ENCODE data around the gene SLC43A3. TPM values are rescaled to one million over a fixed set of nuclear protein-coding genes. Genes with fewer than 3 reads are reported as not detected.

Gene SLC43A3
- total and polyA plus RNA-seq, 2 of the 4 experiments (the other 2 are of a cell fraction), result 12.7 to 21.1 TPM

DNA sequence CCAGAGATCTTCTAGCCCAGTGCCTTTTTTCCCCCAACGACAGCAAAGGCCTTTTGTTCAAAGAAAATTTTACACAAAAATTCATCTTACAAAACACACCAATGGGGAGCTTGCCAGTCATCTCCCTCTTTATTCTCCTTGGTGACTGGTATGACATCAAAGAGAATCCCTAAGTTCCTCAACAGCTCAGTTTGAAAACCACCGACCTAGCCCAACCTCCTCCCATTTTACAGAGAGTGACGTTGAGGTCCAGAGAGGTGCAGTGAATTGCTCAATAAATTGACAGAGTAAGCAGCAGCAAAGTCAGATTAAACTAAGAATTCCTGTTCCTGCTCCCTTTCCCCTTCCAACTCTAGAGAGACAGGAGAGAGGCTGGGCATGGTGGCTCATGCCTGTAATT lies 7.8 kb downstream of the SLC43A3 start:
- H2BK20ac ChIP-seq (ENCODE audit: low read depth, low read length), result no peak overlapping the region
- peaks cover 2% of the 10 kb centered on the region; the same call in 1 of the 2 replicates for H3K9me1 ChIP-seq (ENCODE audit: insufficient read depth, low read length)
- 100% methylated on average over 1 of the region's 3 CpGs; no CpG with 5 or more reads in 1 of the 2 experiments for WGBS, 2 experiments (ENCODE audit: extremely low coverage in 2 of 2, insufficient read length in 1 of 2)
- H3K18ac ChIP-seq (ENCODE audit: low read depth, low read length), result no peak overlapping the region
- no peaks in the 10 kb centered on the region for H3K9me3 ChIP-seq (ENCODE audit: control insufficient read depth, insufficient read depth, low read length)
- H4K20me1 ChIP-seq (ENCODE audit: insufficient read depth, low read length), result no peaks in the 10 kb centered on the region
- in situ Hi-C loops (cut with MboI; ENCODE audit: low sequenced_read_pairs) (no loop called here), dilution Hi-C loops (cut with HindIII; ENCODE audit: low sequenced_read_pairs, unreplicated experiment) (no loop called here), intact Hi-C loops (cut with micrococcal nuclease) (no loop called here)
- H3K27ac ChIP-seq (ENCODE audit: insufficient read depth, low read length), result no peak overlapping the region
- no peak for TF ChIP-seq MAFK (IDR thresholded peaks at IDR 0.05; ENCODE audit: low read depth, low read length)
- TF ChIP-seq RCOR1 (IDR thresholded peaks at IDR 0.05; ENCODE audit: insufficient replicate concordance, low read length), result no peak
- TF ChIP-seq BHLHE40 (IDR thresholded peaks at IDR 0.05; ENCODE audit: low read depth, low read length), result no peak
- no peak for TF ChIP-seq RFX5 (IDR thresholded peaks at IDR 0.05; ENCODE audit: low read depth, low read length)
- TF ChIP-seq SMC3 (IDR thresholded peaks at IDR 0.05; ENCODE audit: low read depth, low read length), result no peak
- no peak for TF ChIP-seq RAD21 (IDR thresholded peaks at IDR 0.05; ENCODE audit: low read length)
- no peak overlapping the region for H2AK9ac ChIP-seq (replicated peaks; ENCODE audit: low read depth, low read length, poor library complexity)
- no peak overlapping the region for H2AFZ ChIP-seq (replicated peaks; ENCODE audit: low read length, poor library complexity)
- DNase-seq (no peak), ATAC-seq (ENCODE audit: low read depth) (no peak)
- no peak overlapping the region for H3K56ac ChIP-seq (ENCODE audit: extremely low read depth, insufficient read depth, low read length)
- POLR2A ChIA-PET (ENCODE audit: unreplicated experiment), result no interaction called here
- no peak overlapping the region for H4K91ac ChIP-seq (ENCODE audit: insufficient read depth, low read depth, low read length)
- no peak overlapping the region for H2BK5ac ChIP-seq (ENCODE audit: low read depth, low read length, poor library complexity, severe bottlenecking)
- peaks cover 26% of the 10 kb centered on the region for H3K36me3 ChIP-seq (ENCODE audit: control insufficient read depth, insufficient read depth, low read length)
- H3K27me3 ChIP-seq (ENCODE audit: control insufficient read depth, insufficient read depth, low read length), result no peaks in the 10 kb centered on the region
- H2BK15ac ChIP-seq (ENCODE audit: low read depth, low read length), result no peak overlapping the region
- no TSS peak for BruUV-seq (replicated peaks)
- H3K4me3 ChIP-seq (ENCODE audit: insufficient read depth, low read depth, low read length), result no peak overlapping the region
- CTCF ChIA-PET, result interaction anchor here (1.3 kb wide), 1 partner anchor 38 kb away, joined by 3 read pairs; no protein-coding TSS in a partner anchor
- no peak overlapping the region for H4K8ac ChIP-seq (ENCODE audit: low read depth in 2 of 2, low read length in 2 of 2)
- H3K79me1 ChIP-seq (ENCODE audit: low read depth in 1 of 2, low read length in 2 of 2), result peaks cover 0 to 3% of the 10 kb centered on the region in 2 experiments; a peak in 1 of 4 replicates
- H3K23ac ChIP-seq (ENCODE audit: low read depth, low read length), result no peak overlapping the region
- H2BK120ac ChIP-seq (ENCODE audit: low read depth, low read length), result no peak overlapping the region
- H3K14ac ChIP-seq (replicated peaks; ENCODE audit: low read depth, low read length), result no peak overlapping the region
- no peak overlapping the region for H4K5ac ChIP-seq (ENCODE audit: low read depth, low read length)
- no peak overlapping the region for H3K4ac ChIP-seq (ENCODE audit: low read depth, low read length)
- H3K4me2 ChIP-seq (ENCODE audit: low read depth, low read length), result no peak overlapping the region
- no peak overlapping the region for H3K9ac ChIP-seq (ENCODE audit: low read depth, low read length)
- H2AK5ac ChIP-seq (ENCODE audit: low read depth, low read length), result no peak overlapping the region
- no peaks in the 10 kb centered on the region for H3K4me1 ChIP-seq (ENCODE audit: control insufficient read depth, insufficient read depth, low read length)

All from IMR-90 (cell line).